ENCODE measurements around the gene BTBD16. TPM values are rescaled to one million over a fixed set of nuclear protein-coding genes. Genes with fewer than 3 reads are reported as not detected.

The BTBD16 gene
- total and polyA plus RNA-seq, 10 of the 15 experiments (the other 5 are each of a cell fraction or from before 2014, with no cell fraction given) = 0.11 TPM; not detected in 9

- no peak for TF ChIP-seq ZBTB40 (IDR thresholded peaks at IDR 0.05; ENCODE audit: borderline replicate concordance)
These were observed 75.3 kb downstream of the BTBD16 start (continued) for GRCh38 chr10:122346326-122346950.

GRCh38 chr10:122347170-122347841, 76.2 kb downstream of the BTBD16 start:
- ATAC-seq (no peak), FAIRE-seq (no peak), DNase-seq (ENCODE audit: low read depth, low spot score) (no peak)
- no peak overlapping the region for H3K9ac ChIP-seq (ENCODE audit: control insufficient read depth, insufficient read depth, low read length)
- H3K4me1 ChIP-seq (ENCODE audit: control insufficient read depth, insufficient read depth, low read length) = no peaks in the 10 kb centered on the region; the same call in 1 of the 2 replicates
- H3K79me2 ChIP-seq (ENCODE audit: control insufficient read depth, insufficient read depth, low read length) = no peaks in the 10 kb centered on the region
- BruUV-seq (replicated peaks) = no TSS peak
- H3K27ac ChIP-seq (ENCODE audit: control insufficient read depth, insufficient read depth) = no peak overlapping the region
- intact Hi-C loops (cut with micrococcal nuclease; ENCODE audit: unreplicated experiment) = no loop called here
- no peak overlapping the region for H3K4me2 ChIP-seq (ENCODE audit: control insufficient read depth, insufficient read depth)
- no peaks in the 10 kb centered on the region for H3K36me3 ChIP-seq (ENCODE audit: control insufficient read depth in 2 of 2, insufficient read depth in 2 of 2, low read length in 1 of 2)
- 53% methylated on average over 8 of the region's 8 CpGs for WGBS (ENCODE audit: insufficient coverage, insufficient replicate concordance, low lambda C conversion rate, missing lambda C conversion rate)
- H3K4me3 ChIP-seq = no peak overlapping the region
- in situ Hi-C loops (cut with MboI) = loop anchor here (5.0 kb wide), 1 partner anchor 80 kb away; no protein-coding TSS in a partner anchor
- RAD21 ChIA-PET (ENCODE audit: unreplicated experiment) = no interaction called here
- peaks cover 0 to 4% of the 10 kb centered on the region in 2 experiments; a peak in 2 of 4 replicates for H3K27me3 ChIP-seq (replicated peaks in 1 of 2; ENCODE audit: control insufficient read depth in 2 of 2, insufficient read depth in 2 of 2, low read length in 1 of 2)
- TF ChIP-seq ZNF207 (IDR thresholded peaks at IDR 0.05; ENCODE audit: borderline replicate concordance) = no peak
- no peak for TF ChIP-seq ZNF622 (IDR thresholded peaks at IDR 0.05)
- TF ChIP-seq SREBF2 (IDR thresholded peaks at IDR 0.05; ENCODE audit: low read length) = no peak
- no peak for TF ChIP-seq POU2F2 (IDR thresholded peaks at IDR 0.05; ENCODE audit: borderline replicate concordance, low read depth, low read length)
- TF ChIP-seq POLR2AphosphoS2 (IDR thresholded peaks at IDR 0.05; ENCODE audit: low read depth, low read length) = no peak
- no peak overlapping the region for H2AFZ ChIP-seq (ENCODE audit: control insufficient read depth, low read depth, low read length)
- POLR2A ChIA-PET = interaction anchor here (0.6 kb wide), 1 partner anchor 78 kb away, joined by 4 read pairs; no protein-coding TSS in a partner anchor
- SMC1A ChIA-PET (ENCODE audit: uncharacterized antibody, unreplicated experiment) = interaction anchor here (1.3 kb wide), 1 partner anchor 87 kb away, joined by 6 read pairs; no protein-coding TSS in a partner anchor
- no peaks in the 10 kb centered on the region for H3K9me3 ChIP-seq (replicated peaks; ENCODE audit: control insufficient read depth, insufficient read depth, low read length)
- CTCF ChIA-PET = interaction anchor here (0.6 kb wide), 1 partner anchor 87 kb away, joined by 3 read pairs; no protein-coding TSS in a partner anchor
- no peaks in the 10 kb centered on the region for H4K20me1 ChIP-seq (ENCODE audit: control insufficient read depth, insufficient read depth)
